Osteoblast (primary cell): ENCODE data around the gene IGF1R. TPM values are rescaled to one million over a fixed set of nuclear protein-coding genes. Genes with fewer than 3 reads are reported as not detected.

Source experiments
- DNase-seq: peaks from one replicate; pipeline ENCODE4 v3.0.0; 2011; ENCODE audit warnings: low spot score, mixed read lengths; ENCODE audit not compliant: insufficient read length; ENCODE audit errors: missing footprints
- H2AFZ ChIP-seq: 2 replicates; pipeline ENCODE4 v1.6.0; 2011; ENCODE audit warnings: mild to moderate bottlenecking, low read length
- H3K27ac ChIP-seq: 2 replicates; pipeline ENCODE4 v1.5.1; 2011; ENCODE audit warnings: mild to moderate bottlenecking, low read depth, low read length, moderate library complexity
- H3K27me3 ChIP-seq: 2 replicates; pipeline ENCODE4 v1.6.0; 2012; ENCODE audit warnings: mild to moderate bottlenecking, control low read depth, inconsistent platforms, low read length, moderate library complexity; ENCODE audit not compliant: insufficient read depth
- H3K36me3 ChIP-seq: 2 replicates; pipeline ENCODE4 v1.5.1; 2011; ENCODE audit warnings: mild to moderate bottlenecking, low read length, control low read depth, moderate library complexity; ENCODE audit not compliant: insufficient read depth
- H3K4me1 ChIP-seq: 2 replicates; pipeline ENCODE4 v1.5.1; 2011; ENCODE audit warnings: mild to moderate bottlenecking, low read length, control low read depth, moderate library complexity; ENCODE audit not compliant: insufficient read depth
- H3K4me2 ChIP-seq: 2 replicates; pipeline ENCODE4 v1.6.0; 2011; ENCODE audit warnings: mild to moderate bottlenecking, low read length; ENCODE audit not compliant: insufficient read depth
- H3K4me3 ChIP-seq: fragments of 200-600 bp; sonication (generic); 3 replicates; pipeline ENCODE4 v1.5.1; 2012; ENCODE audit warnings: mild to moderate bottlenecking, low read length, inconsistent platforms; ENCODE audit not compliant: insufficient read depth
- H3K79me2 ChIP-seq: 2 replicates; pipeline ENCODE4 v1.6.0; 2012; ENCODE audit warnings: mild to moderate bottlenecking, low read length, control low read depth, inconsistent platforms; ENCODE audit not compliant: insufficient read depth
- H3K9me3 ChIP-seq: 2 replicates; pipeline ENCODE4 v1.5.1; 2011; ENCODE audit warnings: low read depth, low read length, control low read depth
- H4K20me1 ChIP-seq: 2 replicates; pipeline ENCODE4 v1.6.0; 2012; ENCODE audit warnings: mild to moderate bottlenecking, low read length, control low read depth; ENCODE audit not compliant: insufficient read depth
- total RNA-seq: library from RNA; depleted of rRNA; stranded (reverse); fragments of >200 nt; gene quantifications from 2 replicates; pipeline ENCODE4 v1.2.3, GENCODE V29; 2012
- TF ChIP-seq, protein P1 (sequence below): IDR thresholded peaks from 2 replicates; pipeline ENCODE4 v1.5.1; 2011; ENCODE audit warnings: mild to moderate bottlenecking, low read depth, low read length, moderate library complexity; ENCODE audit errors: extremely low read depth

IGF1R gene
- total RNA-seq, 1 donor, result 18.8 TPM

DNA sequence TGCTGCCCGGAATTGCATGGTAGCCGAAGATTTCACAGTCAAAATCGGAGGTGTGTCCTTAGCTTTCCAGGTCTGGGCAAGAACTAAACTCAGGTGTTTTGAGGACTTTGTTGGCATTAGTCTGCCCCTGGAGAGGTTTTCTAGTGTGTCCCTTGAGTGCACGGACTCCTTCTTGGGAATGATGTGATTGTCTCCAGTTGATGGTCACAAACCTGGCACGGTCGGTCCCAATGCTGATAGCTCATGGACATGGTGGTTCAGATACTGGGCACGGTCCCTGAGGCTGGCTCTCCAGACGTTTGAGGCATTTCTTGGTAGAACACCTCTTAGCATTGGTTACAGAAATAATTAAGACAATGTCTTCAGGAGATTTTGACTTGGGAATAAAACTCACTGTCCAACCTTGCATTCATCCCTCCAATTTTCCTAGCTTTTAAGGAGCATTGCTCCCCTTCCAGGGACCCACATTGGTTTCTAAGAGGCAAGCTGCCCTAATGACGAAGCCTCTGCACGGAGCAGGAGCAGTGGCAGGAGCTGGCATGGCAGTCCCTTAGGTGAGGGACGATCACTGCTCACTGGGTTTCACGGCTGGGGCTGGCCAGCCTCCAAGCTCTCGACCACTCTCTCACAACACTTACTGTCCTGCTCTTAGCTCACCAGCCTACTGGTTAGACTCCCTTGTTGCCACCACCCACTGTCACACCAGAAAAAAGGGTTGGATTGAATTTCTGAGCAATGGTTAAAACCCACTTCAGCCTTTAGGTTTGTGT, 291.2 kb downstream of the IGF1R start:
- H3K27me3 ChIP-seq, result no peaks in the 10 kb centered on the region
- no peak for DNase-seq
- no peak overlapping the region for H3K4me2 ChIP-seq
- H4K20me1 ChIP-seq, result no peaks in the 10 kb centered on the region
- H3K79me2 ChIP-seq, result no peaks in the 10 kb centered on the region
- peaks cover 4% of the 10 kb centered on the region for H3K4me1 ChIP-seq
- H3K9me3 ChIP-seq, result no peaks in the 10 kb centered on the region
- no peak overlapping the region for H3K27ac ChIP-seq
- peaks cover 22% of the 10 kb centered on the region for H3K36me3 ChIP-seq
- TF ChIP-seq, protein P1, sequence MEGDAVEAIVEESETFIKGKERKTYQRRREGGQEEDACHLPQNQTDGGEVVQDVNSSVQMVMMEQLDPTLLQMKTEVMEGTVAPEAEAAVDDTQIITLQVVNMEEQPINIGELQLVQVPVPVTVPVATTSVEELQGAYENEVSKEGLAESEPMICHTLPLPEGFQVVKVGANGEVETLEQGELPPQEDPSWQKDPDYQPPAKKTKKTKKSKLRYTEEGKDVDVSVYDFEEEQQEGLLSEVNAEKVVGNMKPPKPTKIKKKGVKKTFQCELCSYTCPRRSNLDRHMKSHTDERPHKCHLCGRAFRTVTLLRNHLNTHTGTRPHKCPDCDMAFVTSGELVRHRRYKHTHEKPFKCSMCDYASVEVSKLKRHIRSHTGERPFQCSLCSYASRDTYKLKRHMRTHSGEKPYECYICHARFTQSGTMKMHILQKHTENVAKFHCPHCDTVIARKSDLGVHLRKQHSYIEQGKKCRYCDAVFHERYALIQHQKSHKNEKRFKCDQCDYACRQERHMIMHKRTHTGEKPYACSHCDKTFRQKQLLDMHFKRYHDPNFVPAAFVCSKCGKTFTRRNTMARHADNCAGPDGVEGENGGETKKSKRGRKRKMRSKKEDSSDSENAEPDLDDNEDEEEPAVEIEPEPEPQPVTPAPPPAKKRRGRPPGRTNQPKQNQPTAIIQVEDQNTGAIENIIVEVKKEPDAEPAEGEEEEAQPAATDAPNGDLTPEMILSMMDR, result no peak
- H2AFZ ChIP-seq, result no peak overlapping the region
- H3K4me3 ChIP-seq, result no peak overlapping the region

DNA sequence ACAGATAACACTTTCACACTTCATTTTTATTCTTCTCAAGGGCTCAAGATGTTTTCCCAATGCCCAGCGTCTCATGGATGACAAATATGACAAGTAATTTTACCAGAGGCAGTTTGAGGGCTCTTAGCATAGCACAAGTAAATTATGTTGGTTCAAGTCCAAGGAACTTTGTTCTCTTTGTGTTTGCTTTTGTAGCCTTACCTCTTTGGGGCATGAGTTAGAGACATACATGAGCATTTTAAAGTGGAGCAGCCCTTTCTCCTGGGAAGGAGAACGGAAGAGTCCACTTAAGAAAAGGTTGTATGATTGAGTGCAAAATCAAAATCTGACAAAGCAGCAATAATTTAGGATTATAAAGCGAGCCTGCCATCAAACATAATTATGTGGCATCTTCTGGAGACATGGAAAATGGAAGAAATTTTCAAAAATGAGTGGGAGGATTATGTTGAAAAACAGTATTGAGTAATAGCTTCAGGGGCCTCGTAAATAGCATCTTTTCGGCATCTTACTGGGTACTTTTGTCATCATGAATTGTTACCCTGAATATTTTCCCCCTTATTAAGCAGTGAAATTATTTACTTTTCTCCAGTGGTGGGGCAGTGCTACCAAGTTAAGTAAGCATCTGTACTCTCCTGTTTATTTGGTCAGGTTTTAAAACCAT, 293.4 kb downstream of the IGF1R start:
- Histone ChIP-seq H3K79me2 (no peaks in the 10 kb centered on the region), H2AFZ (no peak overlapping the region), H3K36me3 (peaks cover 33% of the 10 kb centered on the region), H4K20me1 (peaks cover 2% of the 10 kb centered on the region), H3K9me3 (no peaks in the 10 kb centered on the region), H3K4me2 (no peak overlapping the region), H3K4me3 (no peak overlapping the region), H3K27me3 (no peaks in the 10 kb centered on the region), H3K27ac (no peak overlapping the region), H3K4me1 (peaks cover 7% of the 10 kb centered on the region)
- no peak for DNase-seq
- TF ChIP-seq, protein P1, result no peak

DNA sequence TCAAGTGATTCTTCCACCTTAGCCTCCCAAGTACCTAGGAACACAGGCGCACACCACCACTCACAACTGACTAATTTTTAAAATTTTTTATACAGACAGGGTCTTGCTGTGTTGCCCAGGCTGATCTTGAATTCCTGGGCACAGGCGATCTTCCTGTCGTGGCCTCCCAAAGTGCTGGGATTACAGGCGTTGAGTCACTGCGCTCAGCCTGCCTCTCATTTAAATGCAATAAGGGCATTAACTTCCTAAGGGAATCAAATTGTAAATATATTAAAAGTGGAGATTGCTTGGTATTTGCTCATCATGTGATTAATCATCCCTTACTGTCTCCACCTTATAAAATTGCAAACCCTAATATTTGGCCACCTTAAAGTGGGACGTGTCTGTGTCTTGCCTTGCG, 294.1 kb downstream of the IGF1R start:
- peaks cover 33% of the 10 kb centered on the region for H3K36me3 ChIP-seq
- H3K9me3 ChIP-seq, result no peaks in the 10 kb centered on the region
- no peak overlapping the region for H2AFZ ChIP-seq
- H3K79me2 ChIP-seq, result no peaks in the 10 kb centered on the region
- no peak overlapping the region for H3K27ac ChIP-seq
- no peak overlapping the region for H3K4me2 ChIP-seq
- H3K4me3 ChIP-seq, result no peak overlapping the region
- TF ChIP-seq, protein P1, result no peak
- peaks cover 7% of the 10 kb centered on the region for H3K4me1 ChIP-seq
- peaks cover 2% of the 10 kb centered on the region for H4K20me1 ChIP-seq
- DNase-seq, result no peak
- no peaks in the 10 kb centered on the region for H3K27me3 ChIP-seq

DNA sequence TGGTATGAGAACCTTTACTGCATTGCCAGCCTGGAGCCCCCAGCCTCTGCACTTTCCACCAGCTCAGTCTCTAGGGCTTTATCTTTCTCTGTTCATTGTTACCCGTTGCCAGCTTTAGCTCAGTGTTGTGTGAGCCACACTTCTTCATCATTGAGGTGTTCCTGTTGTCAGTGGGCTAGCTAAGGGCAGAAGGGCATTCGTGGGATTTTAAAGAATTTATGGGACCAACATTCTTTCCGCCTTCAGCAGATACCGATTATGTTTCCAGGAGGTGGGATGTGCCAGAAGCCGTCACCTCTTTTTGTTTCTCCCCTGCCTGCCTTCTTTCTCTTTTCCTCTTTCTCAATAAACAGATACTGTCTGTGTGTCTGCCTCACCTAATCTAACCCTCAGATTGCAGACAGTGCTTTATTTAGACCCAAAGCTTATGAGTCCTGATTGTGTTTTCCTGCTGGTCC, 294.7 kb downstream of the IGF1R start:
- DNase-seq, result no peak
- Histone ChIP-seq H3K27me3 (no peaks in the 10 kb centered on the region), H3K4me1 (peaks cover 7% of the 10 kb centered on the region), H3K9me3 (no peaks in the 10 kb centered on the region), H3K4me2 (no peak overlapping the region), H2AFZ (no peak overlapping the region), H3K4me3 (no peak overlapping the region), H3K79me2 (no peaks in the 10 kb centered on the region), H3K36me3 (peaks cover 33% of the 10 kb centered on the region), H4K20me1 (peaks cover 2% of the 10 kb centered on the region), H3K27ac (no peak overlapping the region)
- TF ChIP-seq, protein P1, result no peak
